ENCODE results near the gene VWA3B. TPM values are rescaled to one million over a fixed set of nuclear protein-coding genes. Genes with fewer than 3 reads are reported as not detected.

The VWA3B gene
- polyA plus RNA-seq, 2 of the 4 experiments (the other 2 are of a cell fraction): not detected

GRCh38 chr2:98234776-98235175 is 147.8 kb downstream of the VWA3B start (continued):
- TF ChIP-seq CHD2 (IDR thresholded peaks at IDR 0.05; ENCODE audit: low read length, partially characterized antibody) (no peak), HES2 (IDR thresholded peaks at IDR 0.05) (no peak)

- Histone ChIP-seq H3K4me3 (no peak overlapping the region), H3K27ac (no peak overlapping the region), H3K4me2 (no peak overlapping the region), H3K4me1 (no peaks in the 10 kb centered on the region), H3K9me3 (no peaks in the 10 kb centered on the region)
- ATAC-seq: no peak
- WGBS (ENCODE audit: missing lambda C conversion rate): 51% methylated on average over 11 of the region's 11 CpGs
- POLR2A ChIA-PET: no interaction called here
- no peak for DNase-seq (ENCODE audit: low read depth in 1 of 2, low spot score in 1 of 2)
- no peak for TF ChIP-seq KDM1A (IDR thresholded peaks at IDR 0.05; ENCODE audit: low read depth)
- no peak for TF ChIP-seq EHF (CRISPR knock-in tag; IDR thresholded peaks at IDR 0.05)
- no peak for TF ChIP-seq ESRRA (IDR thresholded peaks at IDR 0.05; ENCODE audit: borderline replicate concordance, low read length)
- no peak for TF ChIP-seq MYC (IDR thresholded peaks at IDR 0.05; ENCODE audit: borderline replicate concordance, low read length)
- no peak for TF ChIP-seq NR3C1 (IDR thresholded peaks at IDR 0.05)
- TF ChIP-seq FOSB (CRISPR knock-in tag; IDR thresholded peaks at IDR 0.05): no peak
- no peak for TF ChIP-seq HEYL (CRISPR knock-in tag; IDR thresholded peaks at IDR 0.05)
- 0 out of 4 replicates have a peak, but pooled peaks of 1 of the 2 experiments have one; percentile 16 for TF ChIP-seq CEBPB (IDR thresholded peaks at IDR 0.05)
- TF ChIP-seq CTCF (IDR thresholded peaks at IDR 0.05): no peak
- FAIRE-seq: no peak
- CTCF ChIA-PET: no interaction called here
Observed at GRCh38 chr2:98236935-98237334, 150.0 kb downstream of the VWA3B start.

- no peak for TF ChIP-seq MYC (IDR thresholded peaks at IDR 0.05; ENCODE audit: borderline replicate concordance, low read length)
- no peak for TF ChIP-seq FOXS1 (CRISPR knock-in tag; IDR thresholded peaks at IDR 0.05)
- no peak for TF ChIP-seq CBX8 (IDR thresholded peaks at IDR 0.05)
- no peak for TF ChIP-seq CEBPB (IDR thresholded peaks at IDR 0.05)
- no peak for TF ChIP-seq NFE2L2 (conservative IDR thresholded peaks at IDR 0.05; ENCODE audit: low read length)
- no peak for TF ChIP-seq CHD2 (IDR thresholded peaks at IDR 0.05; ENCODE audit: low read length, partially characterized antibody)
- TF ChIP-seq MAX (IDR thresholded peaks at IDR 0.05): no peak
- TF ChIP-seq RFX5 (IDR thresholded peaks at IDR 0.05): no peak
- TF ChIP-seq HOXA7 (CRISPR knock-in tag; IDR thresholded peaks at IDR 0.05): no peak
- TF ChIP-seq SREBF2 (IDR thresholded peaks at IDR 0.05): no peak
- H3K9me3 ChIP-seq: no peaks in the 10 kb centered on the region; the same call in 2 of the 3 replicates
- no peaks in the 10 kb centered on the region for H3K4me1 ChIP-seq
- FAIRE-seq: no peak
- H3K4me2 ChIP-seq: no peak overlapping the region
- ChIA-PET POLR2A (no interaction called here), CTCF (interaction anchor here (0.9 kb wide), 1 partner anchor 13 kb away, joined by 3 read pairs; no protein-coding TSS in a partner anchor)
- no peak overlapping the region for H3K27ac ChIP-seq
- no peak for ATAC-seq
- WGBS (ENCODE audit: missing lambda C conversion rate): 20% methylated on average over 3 of the region's 3 CpGs
- no peak overlapping the region for H3K4me3 ChIP-seq
- no peak for DNase-seq (ENCODE audit: low read depth in 1 of 2, low spot score in 1 of 2)
Observed at GRCh38 chr2:98240786-98241398, 153.9 kb downstream of the VWA3B start.

GRCh38 chr2:98241592-98241991 is 154.6 kb downstream of the VWA3B start:
- Histone ChIP-seq H3K27ac (no peak overlapping the region), H3K4me3 (no peak overlapping the region), H3K9me3 (peaks cover 3% of the 10 kb centered on the region; the same call in 2 of the 3 replicates), H3K4me2 (no peak overlapping the region), H3K4me1 (no peaks in the 10 kb centered on the region)
- no peak for FAIRE-seq
- ChIA-PET CTCF (no interaction called here), POLR2A (no interaction called here)
- 2% methylated on average over 2 of the region's 2 CpGs for whole genome bisulfite sequencing (ENCODE audit: missing lambda C conversion rate)
- no peak for TF ChIP-seq PBX3 (IDR thresholded peaks at IDR 0.05)
- TF ChIP-seq RFX5 (IDR thresholded peaks at IDR 0.05): no peak
- TF ChIP-seq MAFK (IDR thresholded peaks at IDR 0.05; ENCODE audit: partially characterized antibody): no peak
- no peak for TF ChIP-seq RCOR1 (IDR thresholded peaks at IDR 0.05; ENCODE audit: low read depth, low read length)
- no peak for TF ChIP-seq EP300 (IDR thresholded peaks at IDR 0.05)
- TF ChIP-seq MYC (IDR thresholded peaks at IDR 0.05; ENCODE audit: borderline replicate concordance, low read length): no peak
- TF ChIP-seq HEYL (CRISPR knock-in tag; IDR thresholded peaks at IDR 0.05): no peak
- no peak for TF ChIP-seq HOXB13 (CRISPR knock-in tag; IDR thresholded peaks at IDR 0.05; ENCODE audit: low read depth)
- no peak for ATAC-seq
- no peak for DNase-seq (ENCODE audit: low read depth in 1 of 2, low spot score in 1 of 2)
